GM12878 (cell line): ENCODE measurements around the gene FCRLA. TPM values are rescaled to one million over a fixed set of nuclear protein-coding genes. Genes with fewer than 3 reads are reported as not detected.

Experiments
- ATAC-seq: fragments of 200-7000 bp; cut with Tn5 transposase; 3 replicates; pipeline ENCODE4 v1.9.1; 2020; ENCODE audit warnings: mild to moderate bottlenecking, moderate library complexity
- BruUV-seq: library from RNA; stranded (reverse); fragments of 400-500 nt; replicated peaks from 2 replicates; lab custom pipeline; 2021; lab: Mats Ljungman, UMichigan
- CTCF ChIA-PET: fragments of 300-600 bp; sonication (Branson Sonifier 250); formaldehyde crosslinking; extraction: SDS; loops from one replicate; lab custom pipeline; 2021; ENCODE audit warnings: inconsistent platforms; lab: Yijun Ruan, JAX
- POLR2A ChIA-PET: fragments of 350-600 bp; formaldehyde crosslinking; extraction: SDS; loops from one replicate; lab custom pipeline; 2021; ENCODE audit warnings: inconsistent platforms; lab: Charles Lee
- RAD21 ChIA-PET: fragments of 300-600 bp; sonication (Branson Sonifier 250); formaldehyde crosslinking; loops from one replicate; lab custom pipeline; 2023; ENCODE audit warnings: antibody characterized with exemption; ENCODE audit not compliant: unreplicated experiment; lab: Charles Lee
- SMC1A ChIA-PET: fragments of 300-600 bp; sonication (Branson Sonifier 250); formaldehyde crosslinking; loops from one replicate; lab custom pipeline; 2023; ENCODE audit not compliant: unreplicated experiment, uncharacterized antibody; lab: Charles Lee
- DNase-seq: peaks from one replicate; pipeline ENCODE4 v3.0.0-alpha.2; 2011; ENCODE audit warnings: low read depth, low spot score
- FAIRE-seq: peaks from 3 replicates; lab custom pipeline; 2011; peaks lifted over from hg19 to GRCh38; lab: Jason Lieb, UNC
- H2AFZ ChIP-seq: 2 replicates; pipeline ENCODE4 v1.6.0; 2011; ENCODE audit warnings: low read depth, low read length, control low read depth; ENCODE audit not compliant: control insufficient read depth
- H3K27ac ChIP-seq: 2 replicates; pipeline ENCODE4 v1.5.1; 2011; ENCODE audit warnings: control low read depth; ENCODE audit not compliant: control insufficient read depth, insufficient read depth
- H3K27me3 ChIP-seq, 2 experiments: replicated peaks in 1 of 2; 2 replicates each; pipeline versions ENCODE4 v1.6.0 to v1.6.1; 2011; ENCODE audit warnings: low read length in 1 of 2; ENCODE audit not compliant: control insufficient read depth in 2 of 2, insufficient read depth in 2 of 2
- H3K36me3 ChIP-seq, 2 experiments: 2 replicates each; pipeline ENCODE4 v1.5.1; 2011; ENCODE audit warnings: low read length in 1 of 2; ENCODE audit not compliant: control insufficient read depth in 2 of 2, insufficient read depth in 2 of 2
- H3K4me1 ChIP-seq: 2 replicates; pipeline ENCODE4 v1.6.1; 2011; ENCODE audit warnings: mild to moderate bottlenecking, low read length, moderate library complexity, mixed read lengths; ENCODE audit not compliant: control insufficient read depth, insufficient read depth
- H3K4me2 ChIP-seq: 2 replicates; pipeline ENCODE4 v1.6.0; 2011; ENCODE audit warnings: control low read depth; ENCODE audit not compliant: control insufficient read depth, insufficient read depth
- H3K4me3 ChIP-seq: fragments of 200-600 bp; sonication (generic); 2 replicates; pipeline ENCODE4 v1.5.1; 2016
- H3K79me2 ChIP-seq: 2 replicates; pipeline ENCODE4 v1.6.0; 2011; ENCODE audit warnings: low read length; ENCODE audit not compliant: control insufficient read depth, insufficient read depth
- H3K9ac ChIP-seq: 2 replicates; pipeline ENCODE4 v1.8.0; 2011; ENCODE audit warnings: low read length, control low read depth, mixed read lengths; ENCODE audit not compliant: control insufficient read depth, insufficient read depth
- H3K9me3 ChIP-seq: replicated peaks from 3 replicates; pipeline ENCODE4 v1.5.1; 2011; ENCODE audit warnings: mild to moderate bottlenecking, low read length; ENCODE audit not compliant: control insufficient read depth, insufficient read depth
- H4K20me1 ChIP-seq: 2 replicates; pipeline ENCODE4 v1.6.0; 2011; ENCODE audit not compliant: control insufficient read depth, insufficient read depth
- ASH2L ChIP-seq: fragments of 300-600, 200-600 bp; sonication (generic); IDR thresholded peaks from 2 replicates; pipeline ENCODE4 v1.6.1; 2017; ENCODE audit warnings: low read depth, mild to moderate bottlenecking, borderline replicate concordance
- BCL11A ChIP-seq: IDR thresholded peaks from 2 replicates; pipeline ENCODE4 v1.6.1; 2011; ENCODE audit warnings: low read depth, low read length
- CHD4 ChIP-seq: fragments of 200-600 bp; sonication (generic); IDR thresholded peaks from 2 replicates; pipeline ENCODE4 v1.6.1; 2016; ENCODE audit warnings: mild to moderate bottlenecking
- CREM ChIP-seq: IDR thresholded peaks from 2 replicates; pipeline ENCODE4 v1.6.1; 2014; ENCODE audit warnings: antibody characterized with exemption, low read depth
- EED ChIP-seq: sonication (generic); IDR thresholded peaks from 2 replicates; pipeline ENCODE4 v1.6.1; 2016; ENCODE audit warnings: antibody characterized with exemption, low read depth
- ETV6 ChIP-seq, 2 experiments: fragments of 450-650 bp in 1 of 2; IDR thresholded peaks in 1 of 2; conservative IDR thresholded peaks in 1 of 2; 2 replicates each; pipeline ENCODE4 v1.6.1; 2014; ENCODE audit warnings: antibody characterized with exemption in 1 of 2, borderline replicate concordance in 1 of 2, low read depth in 1 of 2, mild to moderate bottlenecking in 1 of 2, moderate library complexity in 1 of 2
- FOXM1 ChIP-seq: IDR thresholded peaks from 2 replicates; pipeline ENCODE4 v1.6.1; 2012; ENCODE audit warnings: low read depth, mild to moderate bottlenecking, inconsistent platforms, low read length, moderate library complexity
- JUNB ChIP-seq: IDR thresholded peaks from 2 replicates; pipeline ENCODE4 v1.6.1; 2016; ENCODE audit warnings: antibody characterized with exemption, mild to moderate bottlenecking
- NFIC ChIP-seq: IDR thresholded peaks from 2 replicates; pipeline ENCODE4 v1.6.1; 2012; ENCODE audit warnings: low read depth, mild to moderate bottlenecking, inconsistent platforms, low read length, moderate library complexity
- POLR2AphosphoS2 ChIP-seq: IDR thresholded peaks from 2 replicates; pipeline ENCODE4 v1.6.1; 2011; ENCODE audit warnings: low read depth, mild to moderate bottlenecking, low read length, improper control_type of control experiment, moderate library complexity
- RUNX3 ChIP-seq: IDR thresholded peaks from 2 replicates; pipeline ENCODE4 v1.6.1; 2012; ENCODE audit warnings: low read length, inconsistent platforms
- SRF ChIP-seq, 2 experiments: IDR thresholded peaks; 2 replicates each; pipeline ENCODE4 v1.6.1; 2011; ENCODE audit warnings: low read depth in 2 of 2, low read length in 2 of 2, mild to moderate bottlenecking in 1 of 2, moderate library complexity in 1 of 2
- TCF7 ChIP-seq: IDR thresholded peaks from 2 replicates; pipeline ENCODE4 v1.6.1; 2014; ENCODE audit warnings: antibody characterized with exemption, borderline replicate concordance
- ZBED1 ChIP-seq: IDR thresholded peaks from 2 replicates; pipeline ENCODE4 v1.6.1; 2016; ENCODE audit warnings: borderline replicate concordance
- WGBS: methylation state at CpG from one replicate; pipeline ENCODE4 v1.1.6; 2016; ENCODE audit warnings: low lambda C conversion rate; ENCODE audit not compliant: insufficient replicate concordance, insufficient coverage; ENCODE audit errors: missing lambda C conversion rate; 5-methylcytosine and 5-hydroxymethylcytosine counted together
- in situ Hi-C: fragments of 300-500 bp; cut with MboI; formaldehyde crosslinking; loops from 9 replicates; pipeline ENCODE4 v1.14.3; 2018; ENCODE audit warnings: mixed read lengths
- intact Hi-C: fragments of 100-400 bp; cut with micrococcal nuclease; formaldehyde crosslinking; loops from one replicate; pipeline ENCODE4 v1.14.2; 2022; ENCODE audit not compliant: unreplicated experiment
- polyA plus RNA-seq, 11 experiments: library from polyadenylated mRNA; depleted of rRNA in 4 of 11; unstranded in 6 of 11; stranded (reverse) in 5 of 11; fragments of >200 nt; fragmentation: Nextera tagmentation in 4 of 11; fragmentation: Illumina TruSeq in 1 of 11; extraction: Ambion mirVana in 4 of 11; extraction: Trizol in 1 of 11; gene quantifications; 1 replicate in 1 of 11; 2 replicates in 10 of 11; pipeline versions ENCODE4 v1.2.1 to v1.2.3, GENCODE V29; 2011 to 2016; ENCODE audit warnings: inconsistent platforms in 2 of 11, missing spikeins in 2 of 11, low read depth in 1 of 11
- total RNA-seq, 4 experiments: library from RNA; depleted of rRNA in 3 of 4; stranded (reverse); fragments of >200 nt in 3 of 4; fragmentation: Illumina TruSeq in 1 of 4; extraction: Trizol in 1 of 4; gene quantifications; 2 replicates each; pipeline versions ENCODE4 v1.2.1 to v1.2.3, GENCODE V29; 2013 to 2021

FCRLA gene
- total and polyA plus RNA-seq, 10 of the 15 experiments (the other 5 are each of a cell fraction or from before 2014, with no cell fraction given), result 130 to 714 (median 374) TPM

- ChIA-PET RAD21 (interaction anchor here (0.6 to 6.1 kb wide), 4 partner anchors 9 to 546 kb away, joined by 3 to 85 read pairs (median 6); partner anchors contain the start of genes DUSP12 and FCRLA), CTCF (interaction anchor here (0.9 to 16.4 kb wide), 4 partner anchors 10 to 243 kb away, joined by 3 to 262 read pairs (median 47); partner anchors contain the start of gene FCRLA), POLR2A (interaction anchor here (1.1 to 2.6 kb wide), 2 partner anchors 9 to 23 kb away, joined by 3 to 16 read pairs; partner anchors contain the start of gene FCRLA), SMC1A (interaction anchor here (0.9 to 6.4 kb wide), 7 partner anchors 8 to 234 kb away, joined by 3 to 84 read pairs (median 5); partner anchors contain the start of gene FCRLA)
- 7% methylated on average over 6 of the region's 6 CpGs for WGBS
- Histone ChIP-seq H3K36me3 (no peaks in the 10 kb centered on the region), H4K20me1 (no peaks in the 10 kb centered on the region), H3K27me3 (no peaks in the 10 kb centered on the region), H3K27ac (peak overlapping the region; percentile 40; the same call in 1 of the 2 replicates), H3K9ac (no peak overlapping the region), H3K4me1 (peaks cover 30% of the 10 kb centered on the region), H3K79me2 (peaks cover 11% of the 10 kb centered on the region), H3K4me2 (peak overlapping the region; percentile 21; the same call in 1 of the 2 replicates), H3K4me3 (no peak overlapping the region), H3K9me3 (no peaks in the 10 kb centered on the region), H2AFZ (peak overlapping the region; percentile 41; the same call in 1 of the 2 replicates)
- ATAC-seq, result no peak
- TF ChIP-seq ETV6 (conservative IDR thresholded peaks at IDR 0.05 in 1 of 2, IDR thresholded peaks at IDR 0.05 in 1 of 2; ENCODE audit: borderline replicate concordance in 1 of 2, low read depth in 1 of 2) (peak in 1 of 2 experiments; percentile 76; a peak in 1 of 4 replicates), NFIC (peak; percentile 79; the same call in 1 of the 2 replicates), ASH2L (no peak), FOXM1 (peak; percentile 56; the same call in 1 of the 2 replicates), JUNB (peak; percentile 90), EED (peak; percentile 89), CREM (peak; percentile 73), TCF7 (peak; percentile 34; the same call in 1 of the 2 replicates), SRF (IDR thresholded peaks at IDR 0.05; ENCODE audit: low read depth in 2 of 2, low read length in 2 of 2) (peak in 1 of 2 experiments; percentile 43; a peak in 1 of 4 replicates), CHD4 (no peak), POLR2AphosphoS2 (no peak), ZBED1 (no peak), BCL11A (peak; percentile 37; the same call in 1 of the 2 replicates), RUNX3 (peak; percentile 58)
- intact Hi-C loops, result no loop called here
- no TSS peak for BruUV-seq
- FAIRE-seq, result no peak
- no peak for DNase-seq
- in situ Hi-C loops, result no loop called here
Observed at GRCh38 chr1:161730050-161730564, 23.1 kb downstream of the FCRLA start.
